GM23338 (cell line): ENCODE data around the gene SRPX. TPM values are rescaled to one million over a fixed set of nuclear protein-coding genes. Genes with fewer than 3 reads are reported as not detected.

Experiments used
- CREB1 ChIP-seq: fragments of 250-450 bp; sonication (Bioruptor Pico); IDR thresholded peaks from 2 replicates; pipeline ENCODE4 v1.5.0; 2020; ENCODE audit warnings: low read depth, mild to moderate bottlenecking, moderate library complexity
- CTCF ChIP-seq, 2 experiments: fragments of 200-600 bp in 1 of 2; sonication (generic) in 1 of 2; conservative IDR thresholded peaks; 2 replicates each; pipeline versions ENCODE4 v1.5.1 to v1.6.1; 2016 to 2017; ENCODE audit warnings: antibody characterized with exemption in 2 of 2, low read depth in 2 of 2, mild to moderate bottlenecking in 2 of 2, moderate library complexity in 1 of 2
- ETS1 ChIP-seq: IDR thresholded peaks from 2 replicates; pipeline ENCODE4 v1.6.1; 2016; ENCODE audit warnings: antibody characterized with exemption
- EZH2 ChIP-seq: fragments of 200-600 bp; sonication (generic); IDR thresholded peaks from one replicate; pipeline ENCODE4 v1.8.0; 2017; ENCODE audit warnings: antibody characterized with exemption, mild to moderate bottlenecking, low read depth; ENCODE audit not compliant: unreplicated experiment
- NANOG ChIP-seq: IDR thresholded peaks from 2 replicates; pipeline ENCODE4 v1.6.1; 2016; ENCODE audit warnings: antibody characterized with exemption, borderline replicate concordance
- POLR2AphosphoS5 ChIP-seq: IDR thresholded peaks from 2 replicates; pipeline ENCODE4 v1.6.1; 2016; ENCODE audit warnings: antibody characterized with exemption, low read depth
- STAT1 ChIP-seq: IDR thresholded peaks from one replicate; pipeline ENCODE4 v1.6.1; 2016; ENCODE audit warnings: antibody characterized with exemption; ENCODE audit not compliant: unreplicated experiment
- ZNF114 ChIP-seq: fragments of 250-450 bp; sonication (Bioruptor Pico); IDR thresholded peaks from 2 replicates; pipeline ENCODE4 v1.5.0; 2020; ENCODE audit warnings: mild to moderate bottlenecking, moderate library complexity
- ZNF331 ChIP-seq: fragments of 250-450 bp; sonication (Bioruptor Pico); IDR thresholded peaks from 2 replicates; pipeline ENCODE4 v1.5.0; 2020; ENCODE audit warnings: low read depth, mild to moderate bottlenecking, moderate library complexity
- ZNF462 ChIP-seq: fragments of 250-450 bp; sonication (Bioruptor Pico); IDR thresholded peaks from 2 replicates; pipeline ENCODE4 v1.5.0; 2020; ENCODE audit warnings: mild to moderate bottlenecking, moderate library complexity
- polyA plus RNA-seq: library from polyadenylated mRNA; unstranded; fragments of >200 nt; fragmentation: Nextera tagmentation; extraction: Ambion mirVana; gene quantifications from 2 replicates; pipeline ENCODE4 v1.2.1, GENCODE V29; 2016
- total RNA-seq: library from RNA; depleted of rRNA; stranded (reverse); fragments of >200 nt; shearing (Covaris generic); gene quantifications from 2 replicates; pipeline ENCODE4 v1.2.3, GENCODE V29; 2014

The SRPX gene
- total and polyA plus RNA-seq, 2 experiments from 2014 or later, result 14.3 to 16.9 TPM

DNA sequence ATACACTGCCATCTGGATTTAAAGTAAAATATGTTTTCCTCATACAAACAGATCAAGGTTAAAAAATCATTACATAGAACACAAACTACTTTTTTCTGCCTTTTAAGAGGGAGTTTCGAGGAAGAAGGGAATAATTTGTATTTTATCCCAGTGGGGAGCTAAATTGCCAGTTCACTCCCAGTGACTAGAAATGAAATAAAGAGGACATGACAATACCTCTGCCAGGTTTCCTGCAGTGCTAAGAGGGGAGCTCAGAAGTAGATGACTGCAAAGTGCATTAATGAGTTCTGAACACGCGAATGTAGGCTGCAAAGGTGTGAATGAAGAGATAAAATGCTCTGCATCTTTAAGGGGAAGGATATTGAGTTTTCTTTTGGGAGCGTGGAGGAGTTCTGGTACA is 69.7 kb downstream of the SRPX start (continued):
- TF ChIP-seq ZNF462 (CRISPR knock-in tag), result no peak
- no peak for TF ChIP-seq CREB1
- no peak for TF ChIP-seq EZH2
- no peak for TF ChIP-seq CTCF (conservative IDR thresholded peaks at IDR 0.05; ENCODE audit: low read depth in 2 of 2)
- TF ChIP-seq POLR2AphosphoS5, result no peak
- no peak for TF ChIP-seq ETS1
- no peak for TF ChIP-seq ZNF114 (CRISPR knock-in tag)
- TF ChIP-seq STAT1, result no peak
- no peak for TF ChIP-seq ZNF331
- TF ChIP-seq NANOG, result no peak
